ENCODE measurements around the gene NEO1.
A peak's percentile ranks its signal among the peaks of the same experiment; 100 is the strongest.
"Not testable (repeated sequence)": the region's sequence is repeated elsewhere in the genome, so short reads cannot be mapped to it uniquely, and the experiment has no call there.

The NEO1 gene

GRCh38 chr15:73141216-73141900 lies 89.1 kb downstream of the NEO1 start:
- DNase-seq, result no peak

GRCh38 chr15:73142802-73143762 lies 90.8 kb downstream of the NEO1 start:
- DNase-seq, result peak; percentile 35

- no peak for DNase-seq
These were observed 91.5 kb downstream of the NEO1 start for GRCh38 chr15:73143763-73144155.

GRCh38 chr15:73146419-73146818 lies 94.2 kb downstream of the NEO1 start:
- no peak for DNase-seq

GRCh38 chr15:73150831-73151230 lies 98.6 kb downstream of the NEO1 start:
- no peak for DNase-seq

GRCh38 chr15:73153024-73153423 lies 100.8 kb downstream of the NEO1 start:
- DNase-seq, result no peak

- no peak for DNase-seq
These were observed 101.2 kb downstream of the NEO1 start for GRCh38 chr15:73153447-73153846.

- no peak for DNase-seq
These were observed 104.3 kb downstream of the NEO1 start for GRCh38 chr15:73156431-73157191.

GRCh38 chr15:73161546-73161945 lies 109.3 kb downstream of the NEO1 start:
- DNase-seq, result no peak

GRCh38 chr15:73165435-73165834 lies 113.2 kb downstream of the NEO1 start:
- no peak for DNase-seq

- no peak for DNase-seq
These were observed 113.6 kb downstream of the NEO1 start for GRCh38 chr15:73165844-73166243.

GRCh38 chr15:73166711-73167110 lies 114.4 kb downstream of the NEO1 start:
- not testable (repeated sequence) for DNase-seq

GRCh38 chr15:73168487-73168886 lies 116.2 kb downstream of the NEO1 start:
- no peak for DNase-seq

- DNase-seq, result no peak
These were observed 119.4 kb downstream of the NEO1 start for GRCh38 chr15:73171711-73172110.

- DNase-seq, result no peak
These were observed 120.2 kb downstream of the NEO1 start for GRCh38 chr15:73172508-73172907.

GRCh38 chr15:73174171-73174570 lies 121.9 kb downstream of the NEO1 start:
- no peak for DNase-seq

- DNase-seq, result no peak
These were observed 123.1 kb downstream of the NEO1 start for GRCh38 chr15:73175382-73175781.

- DNase-seq, result no peak
These were observed 124.3 kb downstream of the NEO1 start for GRCh38 chr15:73176598-73176997.

- no peak for DNase-seq
These were observed 130.8 kb downstream of the NEO1 start for GRCh38 chr15:73183071-73183470.

GRCh38 chr15:73190189-73190601 lies 137.9 kb downstream of the NEO1 start:
- no peak for DNase-seq

- DNase-seq, result no peak
These were observed 142.9 kb downstream of the NEO1 start for GRCh38 chr15:73195166-73195565.

GRCh38 chr15:73196113-73196512 lies 143.8 kb downstream of the NEO1 start:
- no peak for DNase-seq

GRCh38 chr15:73200339-73200738 lies 148.1 kb downstream of the NEO1 start:
- no peak for DNase-seq
